ENCODE results near the gene MYADML2.
A peak's percentile ranks its signal among the peaks of the same experiment; 100 is the strongest.
"Not testable (repeated sequence)": the region's sequence is repeated elsewhere in the genome, so short reads cannot be mapped to it uniquely, and the experiment has no call there.

The MYADML2 gene, protein sequence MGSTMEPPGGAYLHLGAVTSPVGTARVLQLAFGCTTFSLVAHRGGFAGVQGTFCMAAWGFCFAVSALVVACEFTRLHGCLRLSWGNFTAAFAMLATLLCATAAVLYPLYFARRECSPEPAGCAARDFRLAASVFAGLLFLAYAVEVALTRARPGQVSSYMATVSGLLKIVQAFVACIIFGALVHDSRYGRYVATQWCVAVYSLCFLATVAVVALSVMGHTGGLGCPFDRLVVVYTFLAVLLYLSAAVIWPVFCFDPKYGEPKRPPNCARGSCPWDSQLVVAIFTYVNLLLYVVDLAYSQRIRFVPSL

DNA sequence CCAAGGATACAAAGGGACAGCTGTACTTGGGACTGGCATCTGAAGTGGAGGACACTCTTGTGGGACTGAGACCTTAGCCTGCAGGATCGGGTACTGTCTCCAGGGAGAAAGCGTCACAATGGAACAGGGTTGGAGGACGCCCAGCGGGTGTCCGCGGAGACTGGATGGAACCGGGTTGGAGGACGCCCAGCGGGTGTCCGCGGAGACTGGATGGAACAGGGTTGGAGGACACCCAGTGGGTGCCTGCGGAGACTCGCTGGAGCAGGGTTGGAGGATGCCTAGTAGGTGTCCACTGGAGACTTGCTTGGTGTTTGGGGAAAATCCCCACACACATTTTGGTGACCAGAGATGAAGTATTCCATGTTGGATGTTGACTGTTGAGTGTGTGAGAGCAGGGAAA, at the start of gene MYADML2:
Gene MYADML2 (minus strand): TSS at position 45 of the 400 bp plus-strand sequence. CDS start 5,492 bp downstream, outside the sequence.
- no peak for DNase-seq

GRCh38 chr17:81996232-81996756, 49.3 kb upstream of the MYADML2 start:
- no peak for DNase-seq

- DNase-seq = no peak
Measured at GRCh38 chr17:81995463-81996231, 48.6 kb upstream of the MYADML2 start.

DNA sequence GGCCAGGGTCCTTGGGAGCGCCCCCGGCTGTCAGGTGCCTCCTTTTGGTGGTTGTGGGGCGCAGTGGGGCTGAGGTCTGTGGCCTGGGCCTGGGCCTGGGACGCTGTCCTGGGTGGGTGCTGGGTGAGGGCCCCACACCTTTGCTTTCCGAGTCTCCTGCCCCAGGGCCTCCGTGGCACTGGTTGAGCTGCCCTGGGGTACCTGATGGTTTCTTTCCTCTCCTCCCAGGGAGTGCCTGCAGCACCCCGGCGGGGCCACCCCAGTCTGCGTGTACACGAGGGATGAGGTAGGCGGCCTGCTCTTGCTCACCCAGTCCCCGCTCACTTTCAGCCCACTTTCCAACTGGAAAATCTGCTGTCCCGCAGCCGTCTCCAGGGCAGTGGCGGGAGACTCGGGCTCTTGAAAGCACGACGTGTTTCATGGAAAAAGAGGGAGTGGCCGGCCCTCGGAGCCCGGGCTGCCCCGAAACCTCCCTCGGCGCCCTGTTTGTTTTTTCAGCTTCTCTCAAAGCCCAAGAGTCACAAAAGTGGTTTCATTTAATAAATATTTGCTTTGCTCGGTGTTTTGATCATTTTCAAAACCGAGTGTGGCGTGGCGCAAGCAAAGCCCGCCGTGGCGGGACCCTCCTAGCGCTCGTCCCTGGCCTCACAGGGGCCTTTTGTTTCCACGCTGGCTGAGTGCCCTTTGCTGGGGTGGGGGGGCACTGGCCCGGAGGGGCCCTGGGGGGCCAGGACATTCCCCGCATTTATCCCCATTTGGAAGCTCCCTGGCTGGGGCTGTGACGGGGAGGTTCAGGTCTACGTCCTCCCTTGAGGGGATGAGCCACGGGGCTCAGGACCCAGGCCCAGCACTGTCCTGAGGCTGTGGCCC, 47.8 kb upstream of the MYADML2 start:
- DNase-seq = peak; percentile 78

- no peak for DNase-seq
Measured at GRCh38 chr17:81993729-81994592, 46.9 kb upstream of the MYADML2 start.

GRCh38 chr17:81992306-81993102, 45.5 kb upstream of the MYADML2 start:
- peak; percentile 80 for DNase-seq

GRCh38 chr17:81991684-81992305, 44.8 kb upstream of the MYADML2 start:
- DNase-seq = peak; percentile 99

DNA sequence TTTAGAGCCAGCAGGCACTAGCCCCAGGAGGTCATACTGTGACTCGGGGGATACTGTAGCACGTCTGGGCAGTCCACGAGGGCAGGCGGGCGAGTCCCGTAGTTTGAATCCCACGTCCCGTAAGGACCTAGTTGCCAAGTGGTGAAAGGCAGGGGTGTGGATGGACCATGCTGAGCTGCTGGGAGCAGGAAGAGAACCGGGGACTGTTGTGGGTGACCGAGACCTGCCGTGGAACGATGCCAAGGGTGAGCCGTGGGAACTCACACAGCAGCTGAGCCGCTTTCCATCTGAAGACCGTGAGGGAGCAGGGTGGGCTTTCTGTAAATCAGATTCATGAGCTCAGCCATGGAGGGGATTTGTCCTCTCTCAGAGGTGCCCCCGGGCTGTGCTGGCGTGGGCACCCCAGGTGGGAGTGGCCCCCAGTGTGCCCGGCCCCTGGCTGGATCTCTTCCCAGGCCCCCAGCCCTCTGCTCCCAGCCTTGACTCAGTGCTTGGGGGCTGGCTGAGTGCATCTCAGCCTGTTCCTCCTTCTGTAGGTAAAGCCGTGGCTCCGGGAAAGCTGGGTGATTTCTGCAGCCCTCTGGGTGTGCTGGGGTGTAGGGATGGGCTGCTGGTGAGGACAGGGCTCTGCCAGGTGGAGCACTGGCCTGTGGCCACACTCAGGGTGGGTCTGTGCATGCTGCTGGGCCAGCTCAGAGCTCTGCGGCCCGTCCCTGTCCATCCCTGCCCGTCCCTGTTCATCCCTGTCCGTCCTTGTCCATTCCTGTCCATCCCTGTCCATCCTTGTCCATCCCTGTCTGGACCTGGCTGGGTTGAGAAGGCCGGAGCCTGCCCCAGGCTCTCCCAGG, 44.0 kb upstream of the MYADML2 start:
- DNase-seq = no peak

DNA sequence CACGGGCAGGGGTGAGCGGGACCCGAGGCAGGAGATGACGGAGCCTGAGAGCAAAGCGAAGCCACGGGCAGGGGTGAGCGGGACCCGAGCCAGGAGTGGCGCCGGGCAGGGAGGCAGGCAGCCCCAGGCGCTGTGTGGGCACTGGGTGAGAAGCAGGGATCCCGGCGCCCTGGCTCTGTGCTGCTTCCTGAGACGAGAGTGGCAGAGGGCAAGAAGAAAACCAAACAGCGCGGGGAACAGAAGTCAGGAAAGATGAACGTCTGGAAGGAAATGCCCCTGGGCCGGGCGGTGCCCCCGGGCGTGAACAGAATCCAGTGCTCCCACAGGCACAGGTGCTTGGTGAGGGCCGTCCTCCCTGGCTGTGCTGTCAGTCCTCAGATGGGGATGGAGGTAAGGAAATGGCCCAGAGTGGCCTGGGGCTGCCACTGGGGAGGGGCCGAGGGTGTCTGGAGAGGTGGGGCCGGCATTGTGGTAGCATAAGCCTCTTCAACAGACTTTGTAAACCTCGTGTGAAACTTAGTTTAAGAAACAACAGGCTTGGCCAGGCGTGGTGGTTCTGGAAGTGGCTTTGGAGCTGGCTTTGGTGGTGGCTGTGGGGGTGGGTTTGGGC, 40.2 kb upstream of the MYADML2 start:
- DNase-seq = no peak

GRCh38 chr17:81986606-81987005, 39.6 kb upstream of the MYADML2 start:
- no peak for DNase-seq

DNA sequence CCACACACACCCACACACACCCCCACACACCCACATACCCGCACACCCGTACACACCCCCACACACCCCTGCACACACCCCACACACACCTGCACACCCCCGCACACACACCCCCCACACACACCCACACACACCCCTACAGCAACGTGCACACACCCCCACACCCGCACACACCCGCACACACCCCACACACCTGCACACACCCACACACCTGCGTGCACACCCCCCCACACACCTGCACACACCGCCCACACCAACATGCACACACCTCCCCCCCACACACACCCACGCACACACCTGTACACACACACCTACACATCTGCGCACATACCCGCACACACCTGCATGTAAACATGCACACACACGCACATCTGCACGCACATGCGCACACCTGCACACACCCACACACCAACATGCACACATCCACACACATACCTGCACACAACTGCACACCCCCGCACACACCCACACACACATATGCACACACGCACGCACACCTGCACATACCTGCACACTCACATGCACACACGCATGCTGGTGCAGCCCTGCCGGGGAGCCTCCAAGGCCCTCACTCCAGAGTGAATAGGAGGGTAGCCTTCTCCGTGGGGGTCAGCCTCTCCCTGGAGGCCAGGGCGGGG, 37.9 kb upstream of the MYADML2 start:
- no peak for DNase-seq

DNA sequence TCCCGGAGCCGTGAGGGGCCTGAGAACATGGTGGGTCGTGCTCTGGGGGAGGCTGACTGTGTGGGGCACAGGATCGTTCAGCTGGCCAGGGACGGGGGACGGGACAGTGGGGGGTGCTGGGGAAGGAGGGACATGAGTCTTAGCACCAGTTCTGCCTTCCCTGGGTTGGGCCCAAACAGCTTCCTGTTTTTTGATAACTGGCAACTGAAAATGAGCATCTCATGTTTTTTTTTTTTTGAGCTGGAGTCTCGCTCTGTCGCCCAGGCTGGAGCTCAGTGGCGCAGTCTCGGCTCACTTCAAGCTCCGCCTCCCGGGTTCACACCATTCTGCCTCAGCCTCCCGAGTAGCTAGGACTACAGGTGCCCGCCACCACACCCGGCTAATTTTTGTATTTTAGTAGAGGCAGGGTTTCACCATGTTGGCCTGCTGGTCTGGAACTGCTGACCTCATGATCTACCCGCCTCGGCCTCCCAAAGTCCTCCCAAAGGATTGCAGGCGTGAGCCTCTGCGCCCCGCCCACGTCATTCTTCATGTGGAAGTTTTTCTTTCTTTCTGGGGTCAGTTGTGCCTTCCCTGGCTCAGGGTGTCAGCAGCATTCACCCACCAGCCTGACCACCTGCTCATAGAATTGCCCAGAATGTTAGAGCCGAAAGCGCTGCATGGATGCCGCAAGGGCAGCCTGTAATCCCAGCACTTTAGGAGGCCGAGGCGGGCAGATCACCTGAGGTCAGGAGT, 36.8 kb upstream of the MYADML2 start:
- DNase-seq = no peak

DNA sequence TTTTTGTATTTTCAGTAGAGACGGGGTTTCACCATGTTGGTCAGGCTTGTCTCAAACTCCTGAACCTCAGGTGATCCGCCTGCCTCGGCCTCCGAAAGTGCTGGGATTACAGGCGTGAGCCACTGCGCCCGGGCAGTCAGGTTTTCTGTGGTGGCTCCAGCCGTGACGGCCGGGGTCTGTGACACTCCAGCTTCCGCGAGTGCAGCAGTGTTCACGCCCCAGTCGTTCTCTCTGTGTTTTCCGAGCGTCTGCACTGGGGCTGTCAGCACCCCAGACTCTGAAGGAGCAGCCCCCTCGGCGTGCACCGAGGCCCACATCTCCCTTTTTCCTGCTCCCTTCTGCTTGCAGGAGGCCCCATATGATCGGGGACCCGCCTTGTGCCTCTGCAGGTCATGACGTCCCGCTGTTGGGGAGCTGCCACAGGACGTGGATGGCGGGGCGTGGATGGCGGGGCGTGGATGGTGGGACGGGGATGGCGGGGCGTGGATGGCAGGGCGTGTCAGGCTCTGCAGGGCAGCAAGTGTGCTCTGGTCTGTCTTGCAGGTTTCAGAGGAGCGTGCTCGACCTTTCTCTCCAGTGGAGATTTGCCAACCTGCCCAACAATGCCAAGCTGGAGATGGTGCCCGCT, 36.1 kb upstream of the MYADML2 start:
- no peak for DNase-seq

DNA sequence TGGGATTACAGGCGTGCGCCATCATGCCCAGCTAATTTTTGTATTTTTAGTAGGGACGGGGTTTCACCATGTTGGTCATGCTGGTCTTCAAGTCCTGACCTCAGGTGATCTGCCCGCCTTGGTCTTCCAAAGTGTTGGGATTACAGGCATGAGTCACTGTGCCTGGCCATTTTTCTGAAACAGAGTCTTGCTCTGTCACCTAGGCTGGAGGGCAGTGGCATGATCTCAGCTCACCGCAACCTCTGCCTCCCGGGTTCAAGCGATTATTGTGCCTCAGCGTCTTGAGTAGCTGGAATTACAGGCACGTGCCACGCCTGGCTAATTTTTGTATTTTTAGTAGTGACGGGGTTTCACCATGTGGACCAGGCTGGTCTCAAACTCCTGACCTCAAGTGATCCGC, 34.5 kb upstream of the MYADML2 start:
- DNase-seq = not testable (repeated sequence)

GRCh38 chr17:81980707-81981343, 33.8 kb upstream of the MYADML2 start:
- DNase-seq = no peak

DNA sequence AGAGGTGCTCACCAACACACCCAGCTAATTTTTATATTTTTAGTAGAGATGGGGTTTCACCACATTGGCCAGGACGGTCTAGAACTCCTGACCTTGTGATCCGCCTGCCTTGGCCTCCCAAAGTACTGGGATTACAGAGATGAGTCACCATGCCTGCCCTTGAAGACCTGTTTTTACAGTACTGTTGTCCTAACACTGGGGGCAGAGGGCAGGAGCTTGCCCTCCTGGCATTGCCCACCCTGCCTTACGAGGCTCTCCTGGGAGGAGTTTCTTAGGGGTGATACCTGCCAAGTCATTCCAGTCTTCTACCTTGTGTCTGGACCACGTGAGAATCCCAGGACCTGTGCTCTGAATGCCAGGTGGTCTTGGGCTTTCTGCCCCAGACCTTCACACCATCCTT, 33.1 kb upstream of the MYADML2 start:
- no peak for DNase-seq
